HepG2 (cell line): ENCODE measurements around the gene IL12A. TPM values are rescaled to one million over a fixed set of nuclear protein-coding genes. Genes with fewer than 3 reads are reported as not detected.

Experiments used
- ATAC-seq: fragments of 200-7000 bp; cut with Tn5 transposase; 3 replicates; pipeline ENCODE4 v1.9.1; 2020; ENCODE audit warnings: mild to moderate bottlenecking, moderate library complexity
- BruUV-seq: library from RNA; stranded (reverse); fragments of 400-500 nt; replicated peaks from 2 replicates; lab custom pipeline; 2021; lab: Mats Ljungman, UMichigan
- CTCF ChIA-PET: fragments of 300-600 bp; formaldehyde crosslinking; extraction: SDS; loops from one replicate; lab custom pipeline; 2021; ENCODE audit warnings: low total read pairs, inconsistent platforms, low intra/inter-chr PET ratio; lab: Yijun Ruan, JAX
- POLR2A ChIA-PET: fragments of 350-600 bp; sonication (Branson Sonifier 250); formaldehyde crosslinking; loops from one replicate; lab custom pipeline; 2020; ENCODE audit warnings: antibody characterized with exemption, inconsistent platforms; lab: Yijun Ruan, JAX
- DNase-seq: peaks from one replicate; pipeline ENCODE4 v3.0.0-alpha.2; 2015; ENCODE audit warnings: low spot score
- FAIRE-seq: peaks from 3 replicates; lab custom pipeline; 2011; peaks lifted over from hg19 to GRCh38; lab: Jason Lieb, UNC
- H2AFZ ChIP-seq: one replicate; pipeline ENCODE4 v1.6.1; 2011; ENCODE audit warnings: low read length, inconsistent platforms
- H3K27ac ChIP-seq: fragments of 300-600 bp; 3 replicates; pipeline ENCODE4 v1.8.0; 2011; ENCODE audit warnings: mixed run types, mild to moderate bottlenecking, mixed read lengths, low read length, inconsistent platforms; ENCODE audit not compliant: insufficient read depth; ENCODE audit errors: extremely low read length
- H3K27me3 ChIP-seq, 2 experiments: fragments of 200-600 bp in 1 of 2; 2 replicates in 1 of 2; 3 replicates in 1 of 2; pipeline versions ENCODE4 v1.6.0 to v1.8.0; 2011; ENCODE audit warnings: low read length in 2 of 2, mild to moderate bottlenecking in 2 of 2, moderate library complexity in 2 of 2, inconsistent platforms in 1 of 2; ENCODE audit not compliant: insufficient read depth in 2 of 2, control insufficient read depth in 1 of 2
- H3K36me3 ChIP-seq, 2 experiments: fragments of 200-600 bp in 1 of 2; replicated peaks in 1 of 2; 2 replicates in 1 of 2; 3 replicates in 1 of 2; pipeline versions ENCODE4 v1.5.1 to v1.8.0; 2011; ENCODE audit warnings: low read length in 2 of 2, inconsistent platforms in 1 of 2; ENCODE audit not compliant: insufficient read depth in 2 of 2, control insufficient read depth in 1 of 2
- H3K4me1 ChIP-seq: 2 replicates; pipeline ENCODE4 v1.5.1; 2012; ENCODE audit warnings: low read length, inconsistent platforms; ENCODE audit not compliant: insufficient read depth
- H3K4me2 ChIP-seq: 2 replicates; pipeline ENCODE4 v1.6.0; 2011; ENCODE audit warnings: low read depth, low read length, inconsistent platforms
- H3K4me3 ChIP-seq, 3 experiments: fragments of 200-600 bp in 1 of 3; sonication (generic), shearing (Covaris generic) in 1 of 3; replicated peaks in 1 of 3; 2 replicates each; pipeline ENCODE4 v1.5.1; 2011 to 2016; ENCODE audit warnings: low read length in 3 of 3, inconsistent platforms in 2 of 3, low read depth in 2 of 3, mild to moderate bottlenecking in 2 of 3, control low read depth in 1 of 3, mixed read lengths in 1 of 3; ENCODE audit not compliant: insufficient read depth in 1 of 3
- H3K79me2 ChIP-seq: one replicate; pipeline ENCODE4 v1.6.1; 2011; ENCODE audit warnings: low read length, inconsistent platforms; ENCODE audit not compliant: insufficient read depth
- H3K9ac ChIP-seq: 2 replicates; pipeline ENCODE4 v1.6.0; 2011; ENCODE audit warnings: mild to moderate bottlenecking, low read depth, low read length, inconsistent platforms; ENCODE audit not compliant: insufficient read depth
- H3K9me3 ChIP-seq: 2 replicates; pipeline ENCODE4 v1.5.1; 2012; ENCODE audit warnings: mild to moderate bottlenecking, low read length
- H4K20me1 ChIP-seq: 2 replicates; pipeline ENCODE4 v1.6.0; 2011; ENCODE audit warnings: inconsistent platforms, mild to moderate bottlenecking, low read length, moderate library complexity; ENCODE audit not compliant: insufficient read depth
- BORCS8-MEF2B ChIP-seq: sonication (generic); formaldehyde crosslinking; IDR thresholded peaks from 2 replicates; pipeline ENCODE4 v1.8.0; 2022; ENCODE audit warnings: mild to moderate bottlenecking, missing genetic modification reagents
- CBFB ChIP-seq: sonication (generic); formaldehyde crosslinking; IDR thresholded peaks from 2 replicates; pipeline ENCODE4 v1.4.0; 2020; ENCODE audit warnings: missing genetic modification reagents
- ETV5 ChIP-seq: IDR thresholded peaks from 2 replicates; pipeline ENCODE4 v1.6.1; 2018; ENCODE audit warnings: missing biosample characterization, missing genetic modification reagents, inconsistent platforms, borderline replicate concordance
- ETV6 ChIP-seq: sonication (generic); formaldehyde crosslinking; conservative IDR thresholded peaks from 2 replicates; pipeline ENCODE4 v1.4.0; 2020; ENCODE audit warnings: missing genetic modification reagents
- IRF2 ChIP-seq: IDR thresholded peaks from 2 replicates; pipeline ENCODE4 v1.6.1; 2018; ENCODE audit warnings: missing genetic modification reagents, missing compliant biosample characterization
- KLF9 ChIP-seq: IDR thresholded peaks from 2 replicates; pipeline ENCODE4 v1.6.1; 2016; ENCODE audit warnings: low read depth
- TBX2 ChIP-seq: sonication (generic); formaldehyde crosslinking; IDR thresholded peaks from 2 replicates; pipeline ENCODE4 v1.5.0; 2020; ENCODE audit warnings: missing genetic modification reagents, mild to moderate bottlenecking, borderline replicate concordance
- TOE1 ChIP-seq: sonication (generic); formaldehyde crosslinking; IDR thresholded peaks from 2 replicates; pipeline ENCODE4 v1.4.0; 2020; ENCODE audit warnings: mild to moderate bottlenecking, missing genetic modification reagents
- ZNF235 ChIP-seq: sonication (generic); formaldehyde crosslinking; IDR thresholded peaks from 2 replicates; pipeline ENCODE4 v1.8.1; 2023; ENCODE audit warnings: mild to moderate bottlenecking, missing genetic modification reagents, borderline replicate concordance
- ZNF292 ChIP-seq: sonication (generic); formaldehyde crosslinking; IDR thresholded peaks from 2 replicates; pipeline ENCODE4 v1.8.1; 2022; ENCODE audit warnings: mild to moderate bottlenecking, low read depth, missing genetic modification reagents, borderline replicate concordance
- ZNF558 ChIP-seq: sonication (generic); formaldehyde crosslinking; IDR thresholded peaks from 2 replicates; pipeline ENCODE4 v1.9.0; 2022; ENCODE audit warnings: mild to moderate bottlenecking, missing genetic modification reagents, borderline replicate concordance
- ZNF674 ChIP-seq: sonication (generic); formaldehyde crosslinking; IDR thresholded peaks from 2 replicates; pipeline ENCODE4 v1.5.0; 2020; ENCODE audit warnings: low read depth, mild to moderate bottlenecking, missing genetic modification reagents
- ZNF768 ChIP-seq: sonication (generic); formaldehyde crosslinking; IDR thresholded peaks from 2 replicates; pipeline ENCODE4 v1.4.0; 2020; ENCODE audit warnings: missing genetic modification reagents
- ZNF839 ChIP-seq: sonication (generic); formaldehyde crosslinking; IDR thresholded peaks from 2 replicates; pipeline ENCODE4 v1.4.0; 2020; ENCODE audit warnings: missing genetic modification reagents, mild to moderate bottlenecking, borderline replicate concordance
- in situ Hi-C: cut with HindIII; loops from 2 replicates; pipeline ENCODE4 v1.10.0; 2017; ENCODE audit warnings: low pct_unique_long_range_greater_than_20kb; ENCODE audit not compliant: extremely low pct_ligation_motif_present
- intact Hi-C: fragments of 100-400 bp; cut with micrococcal nuclease; formaldehyde crosslinking; loops from one replicate; pipeline ENCODE4 v1.10.0; 2022; ENCODE audit not compliant: unreplicated experiment
- polyA plus RNA-seq, 8 experiments: library from polyadenylated mRNA; depleted of rRNA in 3 of 8; stranded (reverse) in 7 of 8; unstranded in 1 of 8; fragments of >200 nt; fragmentation: Illumina TruSeq in 4 of 8; extraction: Trizol in 4 of 8; gene quantifications; 2 replicates each; pipeline versions ENCODE4 v1.2.1 to v1.2.3, GENCODE V29; 2011 to 2016; ENCODE audit warnings: low read depth in 4 of 8, missing spikeins in 1 of 8, mixed read lengths in 1 of 8; ENCODE audit not compliant: insufficient read depth in 1 of 8
- total RNA-seq, 5 experiments: library from RNA; depleted of rRNA; stranded (reverse); fragments of >200 nt; fragmentation: Illumina TruSeq; extraction: Trizol; gene quantifications; 2 replicates each; pipeline ENCODE4 v1.2.3, GENCODE V29; 2016; ENCODE audit warnings: low read depth in 1 of 5
- TF ChIP-seq, protein P1 (sequence below): sonication (generic); formaldehyde crosslinking; IDR thresholded peaks from 2 replicates; pipeline ENCODE4 v1.4.0; 2020; ENCODE audit warnings: mild to moderate bottlenecking, missing genetic modification reagents, borderline replicate concordance
- TF ChIP-seq, protein P2 (sequence below), 2 experiments: sonication (generic) in 1 of 2; formaldehyde crosslinking in 1 of 2; IDR thresholded peaks; 2 replicates each; pipeline versions ENCODE4 v1.4.0 to v1.6.1; 2018 to 2020; ENCODE audit warnings: missing genetic modification reagents in 2 of 2, borderline replicate concordance in 1 of 2, low read depth in 1 of 2, mild to moderate bottlenecking in 1 of 2, missing biosample characterization in 1 of 2

Gene IL12A
- total and polyA plus RNA-seq, 2 of the 13 experiments (the other 11 are each of a cell fraction or from before 2014, with no cell fraction given): 0.36 to 1.1 TPM

DNA sequence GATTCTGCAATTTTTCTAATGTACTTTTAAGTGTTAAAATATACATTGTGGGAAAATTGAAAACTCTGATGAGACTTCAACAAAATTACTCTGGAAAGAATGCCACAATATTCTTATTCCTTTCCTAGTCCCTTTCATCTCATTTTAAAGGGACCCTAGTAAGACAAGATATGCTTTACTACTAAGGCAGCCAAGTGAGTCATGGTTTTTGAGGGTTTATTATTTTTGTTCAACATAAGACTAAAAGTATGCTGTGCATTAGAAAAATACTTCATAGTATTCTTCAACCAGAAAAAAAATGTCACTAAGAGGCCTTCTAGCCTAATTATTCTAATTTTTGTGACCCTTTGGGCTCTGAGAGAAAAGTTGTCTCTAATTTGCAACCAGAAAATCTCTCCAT is 7.4 kb downstream of the IL12A start:
- ChIA-PET CTCF (no interaction called here), POLR2A (no interaction called here)
- no peak overlapping the region for H3K27ac ChIP-seq
- no peaks in the 10 kb centered on the region for H4K20me1 ChIP-seq
- no peaks in the 10 kb centered on the region for H3K9me3 ChIP-seq
- BruUV-seq: no TSS peak
- H3K4me1 ChIP-seq: no peaks in the 10 kb centered on the region
- no peak overlapping the region for H3K4me2 ChIP-seq
- no peaks in the 10 kb centered on the region for H3K27me3 ChIP-seq
- no peak overlapping the region for H3K9ac ChIP-seq
- intact Hi-C loops (no loop called here), in situ Hi-C loops (loop anchor here (25.0 kb wide), 1 partner anchor 734 kb away; no protein-coding TSS in a partner anchor)
- TF ChIP-seq CBFB (CRISPR knock-in tag): no peak
- TF ChIP-seq ZNF235 (CRISPR knock-in tag): no peak
- no peak for TF ChIP-seq TBX2 (CRISPR knock-in tag)
- TF ChIP-seq ZNF292: no peak
- TF ChIP-seq ETV5: no peak
- TF ChIP-seq, protein P1, sequence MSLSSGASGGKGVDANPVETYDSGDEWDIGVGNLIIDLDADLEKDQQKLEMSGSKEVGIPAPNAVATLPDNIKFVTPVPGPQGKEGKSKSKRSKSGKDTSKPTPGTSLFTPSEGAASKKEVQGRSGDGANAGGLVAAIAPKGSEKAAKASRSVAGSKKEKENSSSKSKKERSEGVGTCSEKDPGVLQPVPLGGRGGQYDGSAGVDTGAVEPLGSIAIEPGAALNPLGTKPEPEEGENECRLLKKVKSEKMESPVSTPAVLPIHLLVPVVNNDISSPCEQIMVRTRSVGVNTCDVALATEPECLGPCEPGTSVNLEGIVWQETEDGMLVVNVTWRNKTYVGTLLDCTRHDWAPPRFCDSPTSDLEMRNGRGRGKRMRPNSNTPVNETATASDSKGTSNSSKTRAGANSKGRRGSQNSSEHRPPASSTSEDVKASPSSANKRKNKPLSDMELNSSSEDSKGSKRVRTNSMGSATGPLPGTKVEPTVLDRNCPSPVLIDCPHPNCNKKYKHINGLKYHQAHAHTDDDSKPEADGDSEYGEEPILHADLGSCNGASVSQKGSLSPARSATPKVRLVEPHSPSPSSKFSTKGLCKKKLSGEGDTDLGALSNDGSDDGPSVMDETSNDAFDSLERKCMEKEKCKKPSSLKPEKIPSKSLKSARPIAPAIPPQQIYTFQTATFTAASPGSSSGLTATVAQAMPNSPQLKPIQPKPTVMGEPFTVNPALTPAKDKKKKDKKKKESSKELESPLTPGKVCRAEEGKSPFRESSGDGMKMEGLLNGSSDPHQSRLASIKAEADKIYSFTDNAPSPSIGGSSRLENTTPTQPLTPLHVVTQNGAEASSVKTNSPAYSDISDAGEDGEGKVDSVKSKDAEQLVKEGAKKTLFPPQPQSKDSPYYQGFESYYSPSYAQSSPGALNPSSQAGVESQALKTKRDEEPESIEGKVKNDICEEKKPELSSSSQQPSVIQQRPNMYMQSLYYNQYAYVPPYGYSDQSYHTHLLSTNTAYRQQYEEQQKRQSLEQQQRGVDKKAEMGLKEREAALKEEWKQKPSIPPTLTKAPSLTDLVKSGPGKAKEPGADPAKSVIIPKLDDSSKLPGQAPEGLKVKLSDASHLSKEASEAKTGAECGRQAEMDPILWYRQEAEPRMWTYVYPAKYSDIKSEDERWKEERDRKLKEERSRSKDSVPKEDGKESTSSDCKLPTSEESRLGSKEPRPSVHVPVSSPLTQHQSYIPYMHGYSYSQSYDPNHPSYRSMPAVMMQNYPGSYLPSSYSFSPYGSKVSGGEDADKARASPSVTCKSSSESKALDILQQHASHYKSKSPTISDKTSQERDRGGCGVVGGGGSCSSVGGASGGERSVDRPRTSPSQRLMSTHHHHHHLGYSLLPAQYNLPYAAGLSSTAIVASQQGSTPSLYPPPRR (CRISPR knock-in tag): no peak
- TF ChIP-seq BORCS8-MEF2B (CRISPR knock-in tag): no peak
- no peak for TF ChIP-seq ZNF839
- TF ChIP-seq, protein P2, sequence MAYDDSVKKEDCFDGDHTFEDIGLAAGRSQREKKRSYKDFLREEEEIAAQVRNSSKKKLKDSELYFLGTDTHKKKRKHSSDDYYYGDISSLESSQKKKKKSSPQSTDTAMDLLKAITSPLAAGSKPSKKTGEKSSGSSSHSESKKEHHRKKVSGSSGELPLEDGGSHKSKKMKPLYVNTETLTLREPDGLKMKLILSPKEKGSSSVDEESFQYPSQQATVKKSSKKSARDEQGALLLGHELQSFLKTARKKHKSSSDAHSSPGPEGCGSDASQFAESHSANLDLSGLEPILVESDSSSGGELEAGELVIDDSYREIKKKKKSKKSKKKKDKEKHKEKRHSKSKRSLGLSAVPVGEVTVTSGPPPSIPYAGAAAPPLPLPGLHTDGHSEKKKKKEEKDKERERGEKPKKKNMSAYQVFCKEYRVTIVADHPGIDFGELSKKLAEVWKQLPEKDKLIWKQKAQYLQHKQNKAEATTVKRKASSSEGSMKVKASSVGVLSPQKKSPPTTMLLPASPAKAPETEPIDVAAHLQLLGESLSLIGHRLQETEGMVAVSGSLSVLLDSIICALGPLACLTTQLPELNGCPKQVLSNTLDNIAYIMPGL (CRISPR knock-in tag; IDR thresholded peaks at IDR 0.05; ENCODE audit: borderline replicate concordance in 1 of 2, low read depth in 1 of 2): no peak
- no peak for TF ChIP-seq KLF9 (CRISPR knock-in tag)
- TF ChIP-seq ZNF558: no peak
- no peak for TF ChIP-seq IRF2 (CRISPR knock-in tag)
- no peak for TF ChIP-seq ZNF768 (CRISPR knock-in tag)
- TF ChIP-seq ZNF674: no peak
- no peak for TF ChIP-seq TOE1 (CRISPR knock-in tag)
- no peak for TF ChIP-seq ETV6
- peaks cover 0 to 3% of the 10 kb centered on the region in 2 experiments; a peak in 1 of 5 replicates for H3K36me3 ChIP-seq
- H3K79me2 ChIP-seq: no peaks in the 10 kb centered on the region
- H2AFZ ChIP-seq: no peak overlapping the region
- FAIRE-seq: no peak
- ATAC-seq: no peak
- no peak overlapping the region for H3K4me3 ChIP-seq
- no peak for DNase-seq
